GM06990 (cell line): ENCODE results near the gene P4HB.

Experiments used
- DNase-seq: peaks from one replicate; pipeline ENCODE4 v3.0.0-alpha.2; 2011; ENCODE audit not compliant: insufficient read length; ENCODE audit errors: extremely low read depth
- H3K27me3 ChIP-seq: replicated peaks from 2 replicates; pipeline ENCODE4 v1.6.0; 2011; ENCODE audit warnings: low read length; ENCODE audit not compliant: control insufficient read depth, insufficient read depth
- H3K36me3 ChIP-seq: 2 replicates; pipeline ENCODE4 v1.5.1; 2011; ENCODE audit warnings: low read length; ENCODE audit not compliant: control insufficient read depth, insufficient read depth
- H3K4me3 ChIP-seq: replicated peaks from 2 replicates; pipeline ENCODE4 v1.5.1; 2011; ENCODE audit warnings: low read depth, mild to moderate bottlenecking, control low read depth, low read length
- CTCF ChIP-seq: IDR thresholded peaks from 2 replicates; pipeline ENCODE4 v1.5.1; 2011; ENCODE audit warnings: low read length, control low read depth, mild to moderate bottlenecking, inconsistent platforms; ENCODE audit not compliant: insufficient read depth, poor library complexity, severe bottlenecking

P4HB gene

GRCh38 chr17:81859906-81860755 lies at the start of gene P4HB:
TSS of gene P4HB (minus strand) at chr17:81860535. CDS start at chr17:81860471, 64 bp downstream.
- TF ChIP-seq CTCF: no peak

GRCh38 chr17:81909231-81909630 lies 48.9 kb upstream of the P4HB start:
- DNase-seq: no peak
- Histone ChIP-seq H3K4me3 (no peak overlapping the region), H3K36me3 (peaks cover 39% of the 10 kb centered on the region), H3K27me3 (no peaks in the 10 kb centered on the region)
- TF ChIP-seq CTCF: no peak

More at GRCh38 chr17:81859906-81860755, at the start of gene P4HB:
- peak; percentile 50 for DNase-seq
- Histone ChIP-seq H3K36me3 (peaks cover 28% of the 10 kb centered on the region), H3K27me3 (no peaks in the 10 kb centered on the region), H3K4me3 (peak within 1 kb of the TSS; percentile 87)

GRCh38 chr17:81908793-81909192 lies 48.5 kb upstream of the P4HB start:
- Histone ChIP-seq H3K36me3 (peaks cover 37% of the 10 kb centered on the region), H3K4me3 (no peak overlapping the region), H3K27me3 (no peaks in the 10 kb centered on the region)
- no peak for TF ChIP-seq CTCF
- DNase-seq: no peak

GRCh38 chr17:81907219-81908145 lies 47.1 kb upstream of the P4HB start:
- H3K36me3 ChIP-seq: peaks cover 27% of the 10 kb centered on the region
- no peak for DNase-seq

More at GRCh38 chr17:81907219-81908145, 47.1 kb upstream of the P4HB start:
- TF ChIP-seq CTCF: no peak
- H3K4me3 ChIP-seq: no peak overlapping the region
- no peaks in the 10 kb centered on the region for H3K27me3 ChIP-seq
